ENCODE data around the gene ACAP2.
"Not testable (repeated sequence)": the region's sequence is repeated elsewhere in the genome, so short reads cannot be mapped to it uniquely, and the experiment has no call there.

ACAP2 gene

DNA sequence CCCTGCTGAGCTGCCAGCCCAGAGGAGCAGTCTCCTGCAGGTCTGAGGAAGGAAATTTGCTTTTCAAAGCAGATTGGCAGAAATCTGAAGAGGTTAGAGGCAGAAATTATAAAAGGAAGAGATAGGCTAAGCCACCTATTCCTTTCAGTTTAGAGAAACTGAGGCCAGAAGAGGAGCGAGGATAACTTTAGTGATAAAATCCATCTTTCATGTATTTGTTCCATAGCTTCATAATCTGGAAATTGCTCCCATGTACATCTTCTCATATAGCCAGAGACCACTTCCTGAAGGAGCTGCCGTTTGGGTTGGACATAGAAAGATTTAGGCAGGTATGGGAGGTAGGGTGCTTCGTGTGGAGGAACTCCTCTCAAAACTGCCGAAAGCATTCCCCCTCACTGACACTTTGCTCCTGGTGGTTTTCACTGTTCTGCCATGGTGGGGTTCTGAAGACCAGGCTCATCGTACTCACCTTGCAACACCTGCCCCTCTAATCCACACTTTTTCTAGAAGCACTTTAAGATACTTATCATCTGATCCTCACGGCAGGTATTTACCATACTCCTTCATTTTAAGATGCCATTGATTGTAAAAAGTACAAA, 670 bp upstream of the ACAP2 start:
- DNase-seq (ENCODE audit: low read depth) = no peak

DNA sequence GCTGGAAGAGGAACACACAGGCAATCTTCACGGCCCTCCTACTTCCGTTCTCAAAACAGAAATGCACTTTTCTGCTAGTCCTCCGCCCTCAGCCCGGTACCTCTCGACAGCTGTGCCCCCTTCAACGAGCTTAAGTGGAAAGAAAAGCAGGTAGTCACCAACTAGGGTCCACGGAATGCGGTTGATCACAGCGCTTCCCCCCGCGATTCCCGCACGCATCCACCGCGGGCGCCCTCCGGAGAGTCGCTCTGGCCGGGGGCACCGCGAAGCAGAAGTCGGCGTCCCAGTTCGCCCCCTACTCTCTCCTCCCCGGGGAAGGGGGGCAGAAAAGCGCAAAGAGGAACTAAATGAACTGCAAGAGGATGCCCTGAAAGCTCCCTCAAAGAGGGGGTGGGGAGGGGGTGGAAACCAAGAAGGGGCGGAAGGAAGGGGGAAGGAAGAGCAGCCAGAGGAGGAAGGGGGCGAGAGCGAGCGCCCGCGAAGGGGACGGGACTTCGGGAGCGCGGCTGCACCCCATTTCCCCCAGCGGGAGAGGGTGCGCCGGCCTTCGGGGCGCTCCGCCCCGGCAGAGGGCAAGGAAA, 738 bp downstream of the ACAP2 start:
- peak; percentile 31 for DNase-seq (ENCODE audit: low read depth)

DNA sequence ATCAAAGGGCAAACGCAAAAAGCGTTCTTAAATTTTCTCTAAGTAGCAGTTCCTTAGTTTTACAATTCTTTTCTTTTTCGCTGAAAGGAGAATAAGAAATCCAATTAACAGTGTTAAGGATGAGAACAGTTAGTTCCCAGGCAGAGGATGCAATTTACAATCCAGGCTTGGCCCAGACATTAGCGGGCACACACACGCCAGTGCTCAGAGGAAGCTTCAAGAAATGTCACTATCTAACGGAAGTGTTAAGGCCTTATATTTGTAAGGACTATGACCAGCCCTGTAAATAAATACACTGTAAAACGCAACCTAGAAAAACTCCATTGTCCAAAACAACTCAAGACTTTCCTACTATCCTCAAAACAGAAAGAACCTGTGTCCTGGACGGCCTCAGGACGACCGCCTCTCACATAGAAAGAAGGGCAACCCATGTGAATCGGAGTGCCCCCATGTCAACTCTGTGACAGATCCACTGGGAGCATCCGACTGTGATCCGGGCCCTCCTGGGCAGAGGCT, 1.3 kb downstream of the ACAP2 start:
- no peak for DNase-seq (ENCODE audit: low read depth)

DNA sequence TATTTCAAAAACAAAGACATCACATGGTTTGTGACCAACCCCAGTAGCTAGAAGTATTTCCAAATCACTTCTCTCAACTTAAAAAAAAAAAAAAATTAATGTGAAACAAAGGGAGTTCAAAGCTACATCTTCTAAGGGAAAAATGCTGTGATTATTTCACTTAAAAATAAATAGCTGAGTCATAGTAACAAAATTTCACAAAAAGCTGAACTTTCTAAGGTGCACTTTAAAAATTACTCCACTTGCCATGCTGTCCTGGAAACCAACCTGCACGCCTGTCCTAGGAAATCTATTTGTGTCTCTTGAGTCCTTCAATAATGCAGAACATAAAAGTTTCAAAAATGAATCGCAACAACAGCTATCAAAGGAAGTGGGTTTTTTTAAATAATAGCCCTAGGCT, 1.8 kb downstream of the ACAP2 start:
- DNase-seq (ENCODE audit: low read depth) = no peak

DNA sequence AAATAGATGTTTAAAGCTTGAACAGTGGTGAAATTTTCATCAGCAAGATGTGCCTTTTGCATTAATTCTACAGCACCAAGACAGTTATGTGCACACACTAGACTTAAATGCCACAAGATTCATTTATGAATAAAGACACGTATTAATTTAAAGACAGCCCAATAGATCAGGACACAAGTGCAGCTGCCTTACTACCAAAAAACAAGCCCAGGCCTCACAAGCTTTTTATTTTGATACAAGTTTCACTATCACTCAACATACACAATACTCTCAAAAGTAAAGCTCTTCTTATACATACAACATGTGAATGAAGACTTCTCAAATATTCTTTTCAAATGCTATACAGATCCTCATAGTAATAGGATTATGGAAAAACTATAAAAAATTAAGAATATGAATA, 2.4 kb downstream of the ACAP2 start:
- DNase-seq (ENCODE audit: low read depth) = no peak

DNA sequence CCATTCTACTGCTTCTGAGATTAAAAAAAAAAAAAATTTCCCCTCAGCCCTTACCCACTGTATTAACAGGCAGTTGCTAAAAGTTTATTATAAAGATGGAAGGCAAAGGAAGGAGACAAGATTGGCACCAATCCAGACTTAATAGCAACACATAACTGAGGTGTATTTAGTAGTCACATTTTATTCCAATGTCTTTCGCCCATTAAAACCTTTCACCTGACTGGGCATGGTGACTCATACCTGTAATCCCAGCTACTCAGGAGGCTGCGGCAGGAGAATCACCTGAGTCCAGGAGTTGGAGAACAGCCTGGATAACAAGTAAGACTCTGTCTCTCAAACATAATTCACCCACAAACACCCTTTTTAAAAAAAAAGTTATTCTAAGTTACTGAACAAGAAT, 4.4 kb downstream of the ACAP2 start:
- no peak for DNase-seq (ENCODE audit: low read depth)

DNA sequence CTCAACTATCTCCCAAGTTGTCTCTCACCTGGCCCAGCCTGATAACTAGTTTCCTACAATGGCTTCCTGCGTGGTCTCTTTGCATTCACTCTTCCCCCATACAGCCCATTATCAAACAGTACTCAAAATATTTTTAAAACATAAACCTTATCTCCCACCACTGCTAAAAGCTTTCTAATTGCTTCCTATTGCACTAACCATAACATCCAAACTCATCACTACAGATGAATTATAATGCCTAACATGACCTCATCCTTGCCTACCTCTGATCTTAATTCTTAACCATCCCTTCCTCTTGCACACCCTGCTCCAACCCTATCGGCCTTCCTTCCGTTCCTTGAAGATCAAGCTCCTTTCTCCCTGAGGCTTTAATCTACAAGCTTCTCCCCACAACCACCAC, 17.0 kb downstream of the ACAP2 start:
- no peak for DNase-seq (ENCODE audit: low read depth)

DNA sequence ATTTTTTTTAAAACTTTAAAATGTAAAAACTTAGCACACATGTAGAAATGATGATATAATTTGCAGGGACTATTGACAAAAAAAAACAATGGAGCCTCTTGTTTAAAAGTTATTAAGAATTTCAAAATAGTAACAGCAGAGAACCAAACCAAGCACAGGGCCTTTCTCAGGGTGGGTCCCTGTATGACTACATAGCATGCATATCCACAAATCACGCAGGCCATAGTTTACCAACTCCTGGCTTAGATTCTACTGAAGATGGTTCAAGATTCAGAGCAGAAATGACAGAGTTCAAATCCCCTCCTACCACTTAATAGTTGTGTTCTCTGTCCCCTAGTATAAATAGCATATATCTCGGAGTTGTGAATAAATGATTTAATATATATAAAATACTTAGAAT, 19.0 kb downstream of the ACAP2 start:
- DNase-seq (ENCODE audit: low read depth) = no peak

DNA sequence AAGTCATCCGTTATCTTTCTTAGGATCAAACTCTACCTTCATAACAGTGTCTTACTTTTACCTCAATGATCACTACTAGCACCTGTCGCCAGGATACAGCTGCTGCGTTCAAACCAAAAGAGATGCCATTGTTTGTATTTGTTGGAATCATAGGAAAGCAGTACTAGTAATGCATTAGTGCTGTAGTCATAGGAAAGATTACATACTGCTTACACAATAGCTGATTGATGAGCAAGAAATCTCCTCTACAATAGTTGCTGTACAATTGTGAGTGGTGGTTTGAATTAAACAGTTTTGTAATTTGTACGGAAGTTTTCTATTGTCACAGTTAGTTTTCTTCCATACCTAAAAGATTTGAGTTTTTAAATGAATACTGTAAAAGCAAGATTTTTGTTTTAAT, 21.4 kb downstream of the ACAP2 start:
- no peak for DNase-seq (ENCODE audit: low read depth)

DNA sequence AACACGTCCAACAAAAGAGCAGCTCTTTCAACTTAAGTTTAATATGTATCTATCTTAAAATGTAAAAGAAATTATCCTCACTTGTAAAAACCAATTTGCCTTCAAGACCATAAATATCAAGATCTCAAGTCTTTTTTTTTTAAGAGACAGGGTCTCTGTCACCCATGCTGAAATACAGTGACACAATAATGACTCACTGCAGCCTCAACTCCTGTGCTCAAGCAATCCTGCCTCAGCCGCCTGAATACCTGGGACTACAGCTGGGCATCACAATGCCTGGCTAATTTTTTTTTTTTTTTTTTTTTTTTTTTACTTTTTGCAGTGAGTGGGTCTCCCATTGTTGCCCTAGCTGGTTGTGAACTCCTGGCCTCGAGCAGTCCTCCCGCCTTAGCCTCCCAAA, 26.0 kb downstream of the ACAP2 start:
- no peak for DNase-seq (ENCODE audit: low read depth)

DNA sequence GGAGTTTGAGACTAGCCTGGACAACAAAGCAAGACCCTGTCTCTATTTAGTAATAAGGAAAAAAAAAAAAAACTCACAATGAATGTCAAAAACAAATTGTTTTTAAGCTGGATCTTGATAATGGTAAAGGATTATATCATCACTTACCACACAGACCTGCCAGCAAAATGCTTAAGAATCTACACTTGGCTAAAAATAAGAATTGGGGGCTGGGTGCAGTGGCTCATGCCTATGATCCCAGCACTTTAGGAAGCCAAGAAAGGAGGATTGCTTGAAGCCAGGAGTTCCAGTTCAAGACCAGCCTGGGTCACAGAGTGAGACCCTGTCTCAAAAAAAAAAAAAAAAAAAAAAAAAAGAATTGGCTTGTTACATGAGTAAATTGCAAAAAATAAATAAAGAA, 31.0 kb downstream of the ACAP2 start:
- DNase-seq (ENCODE audit: low read depth) = no peak

DNA sequence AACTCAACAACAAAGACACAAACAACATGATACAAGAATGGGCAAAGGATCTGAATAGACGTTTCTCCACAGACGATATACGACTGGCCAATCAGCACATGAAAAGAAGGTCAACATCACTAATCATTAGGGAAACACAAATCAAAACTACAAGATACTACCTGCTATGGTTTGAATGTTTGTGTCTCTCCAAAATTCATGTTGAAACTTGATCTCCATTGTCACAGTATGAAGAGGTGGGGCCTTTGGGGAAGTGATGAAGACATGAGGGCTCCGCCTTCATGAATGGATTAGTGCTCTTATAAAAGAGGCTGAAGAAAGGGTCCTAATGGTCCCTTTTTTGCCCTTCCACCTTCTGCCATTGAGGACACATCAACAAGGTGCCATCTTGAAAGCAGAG, 32.3 kb downstream of the ACAP2 start:
- DNase-seq (ENCODE audit: low read depth) = no peak

DNA sequence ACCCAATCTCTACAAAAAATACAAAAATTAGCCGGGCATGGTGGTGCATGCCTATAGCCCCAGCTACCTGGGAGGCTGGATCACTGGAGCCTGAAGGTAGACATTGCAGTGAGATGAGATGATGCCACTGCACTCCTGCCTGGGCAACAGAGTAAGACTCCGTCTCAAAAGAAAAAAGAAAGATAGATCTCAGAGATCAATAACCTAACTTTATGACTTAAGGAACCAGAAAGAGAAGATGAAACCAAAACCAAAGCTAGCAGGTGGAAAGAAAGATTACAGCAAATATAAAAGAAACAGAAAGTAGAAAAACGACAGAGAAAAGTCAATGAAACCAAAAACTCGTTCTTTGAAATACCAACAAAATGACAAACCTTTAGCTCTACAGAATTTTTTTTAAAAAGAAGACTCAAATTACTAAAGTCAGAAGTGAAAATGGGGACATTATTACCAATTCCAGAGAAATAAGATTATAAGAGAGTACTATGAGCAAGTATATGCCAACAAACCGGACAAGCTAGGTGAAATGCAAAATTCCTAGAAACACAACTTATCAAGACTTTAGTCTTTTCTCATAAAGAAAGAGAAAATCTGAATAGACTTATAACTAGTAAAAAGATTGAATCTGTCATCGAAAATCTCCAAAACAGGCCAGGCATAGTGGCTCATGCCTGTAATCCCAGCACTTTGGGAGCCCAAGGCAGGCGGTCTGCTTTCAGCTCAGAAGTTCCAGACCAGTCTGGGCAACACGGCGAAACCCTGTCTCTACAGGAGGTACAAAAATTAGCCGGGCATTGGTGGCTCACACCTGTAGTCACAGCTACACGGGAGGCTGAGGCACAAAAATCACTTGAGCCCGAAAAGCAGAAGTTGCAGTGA, 35.0 kb downstream of the ACAP2 start:
- DNase-seq (ENCODE audit: low read depth) = no peak

DNA sequence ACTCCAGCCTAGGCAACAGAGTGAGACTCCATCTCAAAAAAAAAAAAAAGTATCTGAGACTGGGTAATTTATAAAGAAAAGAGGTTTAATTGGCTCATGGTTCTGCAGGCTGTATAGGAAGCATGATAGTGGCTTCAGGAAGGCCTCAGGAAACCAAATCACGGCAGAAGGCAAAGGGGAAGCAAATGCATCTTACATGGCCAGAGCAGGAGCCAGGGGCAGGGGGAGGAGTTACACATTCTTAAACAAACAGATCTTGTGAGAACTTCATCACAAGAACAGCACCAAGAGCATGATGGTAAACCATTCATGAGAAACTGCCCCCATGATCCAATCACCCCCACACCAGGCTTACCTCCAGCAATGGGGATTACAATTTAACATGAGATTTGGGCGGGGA, 37.2 kb downstream of the ACAP2 start:
- DNase-seq (ENCODE audit: low read depth) = no peak

DNA sequence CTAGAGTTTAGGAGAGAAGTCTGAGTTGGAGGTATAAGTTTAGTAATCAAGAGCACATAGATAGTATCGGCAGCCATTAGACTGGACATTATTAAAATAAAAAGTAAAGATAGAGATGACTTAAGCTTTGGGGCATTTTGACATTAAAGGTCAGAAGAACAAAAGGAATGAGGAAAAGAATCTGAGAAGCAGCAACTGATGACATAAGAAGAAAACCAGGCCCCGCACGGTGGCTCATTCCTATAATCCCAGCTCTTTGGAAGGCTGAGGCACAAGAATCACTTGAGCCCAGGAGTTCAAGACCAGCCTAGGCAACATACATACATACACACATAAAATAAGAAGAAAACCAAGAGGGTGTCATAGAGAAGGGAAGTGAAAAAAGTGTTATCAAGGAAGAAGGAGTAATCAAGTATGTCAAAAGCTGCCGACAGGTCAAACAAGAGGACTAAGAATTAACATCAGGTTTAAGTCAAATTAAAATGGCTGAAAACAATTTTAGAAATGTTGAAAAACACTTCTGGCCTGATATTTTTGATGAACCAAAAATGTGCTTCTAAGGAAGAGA, 38.9 kb downstream of the ACAP2 start:
- DNase-seq (ENCODE audit: low read depth) = no peak

DNA sequence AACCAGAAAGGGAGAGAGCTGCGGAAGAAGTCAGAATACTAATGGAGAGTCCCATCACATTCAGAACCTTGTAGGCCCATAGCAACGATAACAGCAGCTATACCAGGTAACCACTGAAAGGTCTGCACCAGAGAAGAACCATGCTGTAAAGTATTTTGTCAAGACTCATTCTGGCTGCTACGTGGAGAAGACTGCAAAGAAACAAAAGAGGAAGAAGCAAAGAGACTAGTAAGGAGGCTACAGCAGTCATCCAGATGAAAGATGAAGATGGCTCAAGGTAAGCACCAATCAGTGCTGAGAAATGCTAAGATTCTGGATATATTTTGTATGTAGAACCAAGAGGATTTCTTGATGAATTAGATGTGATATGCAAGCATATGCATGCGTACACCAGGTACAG, 39.6 kb downstream of the ACAP2 start:
- no peak for DNase-seq (ENCODE audit: low read depth)

DNA sequence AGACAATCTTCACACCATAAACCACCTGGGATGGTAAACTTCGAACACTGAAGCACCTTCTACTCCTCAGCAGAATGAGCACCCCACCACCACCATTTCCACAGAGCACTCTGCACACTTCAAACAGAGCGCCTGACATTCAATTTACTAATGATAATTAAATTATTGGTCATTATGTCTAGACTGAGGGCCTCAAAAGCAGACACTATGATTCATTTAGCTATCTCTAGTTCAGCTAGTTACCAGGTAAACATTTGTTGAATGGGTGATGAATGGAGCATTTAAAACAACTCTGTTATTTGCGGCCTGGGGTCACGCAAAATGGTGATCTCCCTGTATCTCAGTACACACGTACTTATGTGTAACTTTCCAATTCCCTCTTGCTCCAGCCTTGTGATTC, 40.9 kb downstream of the ACAP2 start:
- DNase-seq (ENCODE audit: low read depth) = no peak

DNA sequence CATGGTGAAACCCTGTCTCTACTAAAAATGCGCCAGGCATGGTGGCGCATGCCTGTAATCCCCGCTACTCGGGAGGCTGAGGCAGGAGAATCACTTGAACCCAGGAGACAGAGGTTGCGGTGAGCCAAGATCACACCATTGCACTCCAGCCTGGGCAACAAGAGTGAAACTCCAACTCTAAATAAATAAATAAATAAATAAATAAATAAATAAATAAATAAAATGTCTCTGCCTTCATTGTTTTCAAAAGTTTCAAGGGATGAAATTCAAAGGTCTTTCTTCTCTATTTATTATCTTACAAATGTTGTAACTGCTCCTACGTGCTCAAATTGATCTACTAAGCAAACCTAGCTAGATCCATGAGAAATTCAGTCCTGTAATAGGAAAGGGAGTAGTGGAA, 44.4 kb downstream of the ACAP2 start:
- not testable (repeated sequence) for DNase-seq (ENCODE audit: low read depth)

DNA sequence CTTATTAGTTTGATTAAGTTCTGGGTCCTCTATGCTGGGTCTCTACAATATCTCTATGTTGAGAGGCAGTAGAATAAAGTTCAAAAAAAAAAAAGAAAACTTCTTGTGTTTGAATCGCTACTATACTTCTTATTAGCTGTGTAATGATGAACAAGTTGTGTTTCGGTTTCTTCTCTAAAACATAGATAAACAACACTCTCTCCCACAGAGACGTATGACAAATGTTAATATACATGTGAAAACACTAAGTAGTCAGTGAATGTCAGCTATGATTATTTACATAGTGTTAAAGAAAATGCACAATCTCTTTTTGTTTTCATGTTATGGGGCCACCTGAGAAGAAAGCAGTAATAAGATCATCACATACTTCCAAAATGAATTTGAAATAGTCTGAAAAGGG, 45.3 kb downstream of the ACAP2 start:
- no peak for DNase-seq (ENCODE audit: low read depth)

DNA sequence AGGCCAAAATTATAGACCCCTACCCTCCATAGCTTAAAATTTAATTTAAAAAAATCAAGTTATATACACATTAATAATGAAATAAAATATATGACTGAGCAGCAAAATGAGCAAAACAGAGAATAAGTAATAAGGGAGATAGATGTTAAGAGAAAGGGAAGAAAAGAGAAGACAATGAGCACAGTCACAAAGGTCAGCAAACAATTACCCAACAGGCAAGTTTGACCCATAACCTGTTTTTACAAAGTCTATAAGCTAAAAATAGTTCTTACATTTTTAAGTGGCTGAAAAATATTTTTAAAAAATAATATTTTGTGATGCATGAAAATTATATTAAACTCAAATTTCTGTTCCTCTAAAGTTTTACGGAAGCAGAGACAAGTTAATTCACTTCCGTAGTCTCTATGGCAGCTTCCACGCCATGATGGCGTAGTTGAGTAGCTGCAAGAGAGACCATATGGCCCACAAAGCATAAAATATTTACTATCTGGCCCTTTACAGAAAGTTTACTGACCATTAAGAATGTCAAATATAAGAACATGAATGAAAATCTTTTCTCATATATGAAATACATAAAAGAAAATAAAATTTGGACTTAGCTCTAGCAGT, 47.5 kb downstream of the ACAP2 start:
- no peak for DNase-seq (ENCODE audit: low read depth)

DNA sequence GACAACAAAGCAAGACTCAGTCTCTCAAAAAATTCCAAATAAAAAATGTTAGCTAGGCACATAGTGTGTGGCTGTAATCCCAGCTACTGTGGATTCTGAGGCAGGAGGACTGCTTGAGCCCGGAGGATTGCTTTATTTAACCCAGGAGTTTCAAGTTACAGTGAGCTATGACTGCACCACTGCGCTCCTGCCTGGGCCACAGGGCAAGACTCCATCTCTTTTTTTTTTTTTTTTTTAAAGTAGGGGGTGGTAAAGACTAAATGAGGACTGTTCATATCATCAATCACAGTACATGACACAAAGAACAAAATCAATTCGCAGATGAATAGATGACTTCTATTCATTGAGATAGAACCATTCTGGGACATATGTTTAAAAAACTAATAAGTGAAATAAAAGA, 48.1 kb downstream of the ACAP2 start:
- no peak for DNase-seq (ENCODE audit: low read depth)

DNA sequence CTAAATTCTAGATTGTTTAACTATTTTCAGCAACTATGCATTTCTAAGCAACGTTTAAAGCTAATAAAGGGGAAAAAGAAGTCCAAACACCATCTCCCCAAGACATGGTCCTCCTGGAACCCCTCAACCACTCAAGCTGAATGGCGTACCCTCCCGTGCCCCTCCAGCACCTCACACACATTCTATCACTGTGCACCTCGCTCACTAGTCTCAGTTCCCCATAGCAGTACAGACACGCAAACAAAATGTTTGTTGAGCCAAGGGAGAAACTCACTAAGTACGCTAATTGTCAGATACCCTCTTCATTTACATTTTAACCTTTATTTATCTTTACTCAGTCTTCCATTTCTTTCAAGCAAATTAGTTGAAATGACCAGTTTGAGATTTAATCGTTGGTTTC, 48.8 kb downstream of the ACAP2 start:
- no peak for DNase-seq (ENCODE audit: low read depth)

DNA sequence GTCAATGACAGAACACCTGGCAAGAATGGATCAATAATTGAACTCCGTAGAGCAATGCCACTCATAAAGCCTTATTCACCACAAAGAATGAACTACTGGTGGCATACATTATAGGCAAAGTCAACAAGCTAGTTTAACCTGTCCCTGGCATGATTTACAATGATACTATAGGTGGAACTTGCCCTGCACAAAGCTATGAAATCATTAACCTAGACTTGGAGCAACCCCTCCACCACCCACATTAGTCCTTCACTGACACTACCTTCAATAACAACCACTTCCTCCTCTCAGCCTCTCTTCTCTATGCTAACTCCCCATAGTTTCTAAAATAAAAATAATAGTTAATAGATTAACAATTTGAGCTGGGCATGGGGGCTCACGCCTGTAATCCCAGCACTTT, 54.4 kb downstream of the ACAP2 start:
- DNase-seq (ENCODE audit: low read depth) = no peak

All from activated T-cell treated with anti-CD3 and anti-CD28 coated beads for 1 hour (primary cell).